Fibroblast of peridontal ligament (primary cell): ENCODE results near the gene CACNA1I.
A peak's percentile ranks its signal among the peaks of the same experiment; 100 is the strongest.

Source experiments
- DNase-seq: peaks from one replicate; pipeline ENCODE4 v3.0.0-alpha.2; 2010; ENCODE audit errors: extremely low read depth

Gene CACNA1I

GRCh38 chr22:39648630-39648950 is 78.0 kb downstream of the CACNA1I start:
- DNase-seq: no peak

GRCh38 chr22:39649500-39650089 is 79.0 kb downstream of the CACNA1I start:
- no peak for DNase-seq

GRCh38 chr22:39651053-39651996 is 80.8 kb downstream of the CACNA1I start:
- DNase-seq: peak; percentile 6

DNA sequence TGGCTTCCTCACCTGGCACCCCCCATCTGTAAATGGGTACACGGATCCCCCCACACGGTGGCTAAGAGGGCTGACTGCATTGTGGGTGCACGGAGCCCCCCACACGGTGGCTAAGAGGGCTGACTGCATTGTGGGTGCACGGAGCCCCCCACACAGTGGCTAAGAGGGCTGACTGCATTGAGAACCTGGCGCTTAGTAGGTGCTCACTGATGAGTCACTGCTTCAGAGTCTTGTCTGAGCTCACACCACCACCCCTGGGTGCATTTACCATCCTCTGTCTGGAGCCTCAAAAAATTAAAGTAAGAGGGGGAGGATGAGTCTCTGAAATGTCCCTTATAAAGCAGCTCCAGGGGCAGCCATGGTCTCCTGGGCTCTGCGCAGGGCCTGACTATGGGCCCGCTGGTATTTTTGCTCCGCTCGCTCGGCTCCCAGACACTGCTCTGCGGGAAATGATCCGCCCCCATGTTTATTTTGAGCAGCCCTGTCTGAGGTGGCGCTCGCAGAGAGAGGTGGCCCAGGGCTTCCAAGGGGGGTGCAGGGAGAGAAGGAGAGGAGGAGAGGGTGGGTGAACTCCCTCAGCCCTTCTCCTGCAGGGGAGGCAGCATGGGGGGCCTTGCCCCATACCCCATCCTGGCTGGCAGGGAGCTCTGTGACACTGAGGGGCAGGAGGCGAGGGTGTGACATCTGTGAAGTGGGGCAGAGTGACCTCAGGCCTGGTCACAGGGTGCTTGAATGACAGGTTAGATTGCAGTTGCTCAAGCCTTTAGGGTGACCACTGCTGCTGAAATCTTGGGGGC is 82.6 kb downstream of the CACNA1I start:
- no peak for DNase-seq

DNA sequence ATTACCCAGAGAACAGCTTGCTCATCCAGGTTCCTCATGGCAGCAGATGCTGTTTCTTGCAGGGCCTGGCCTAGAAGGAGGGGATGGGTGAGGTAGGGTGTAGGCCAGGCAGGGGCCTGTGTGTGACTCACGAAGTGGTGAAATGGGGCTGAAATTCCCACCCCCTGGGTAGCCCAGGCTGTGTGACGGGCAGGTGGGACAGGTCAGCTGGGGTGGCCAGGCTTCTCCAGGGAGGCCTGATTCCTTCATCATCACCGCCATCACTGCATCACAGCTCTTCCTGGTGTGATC is 83.2 kb downstream of the CACNA1I start:
- no peak for DNase-seq

DNA sequence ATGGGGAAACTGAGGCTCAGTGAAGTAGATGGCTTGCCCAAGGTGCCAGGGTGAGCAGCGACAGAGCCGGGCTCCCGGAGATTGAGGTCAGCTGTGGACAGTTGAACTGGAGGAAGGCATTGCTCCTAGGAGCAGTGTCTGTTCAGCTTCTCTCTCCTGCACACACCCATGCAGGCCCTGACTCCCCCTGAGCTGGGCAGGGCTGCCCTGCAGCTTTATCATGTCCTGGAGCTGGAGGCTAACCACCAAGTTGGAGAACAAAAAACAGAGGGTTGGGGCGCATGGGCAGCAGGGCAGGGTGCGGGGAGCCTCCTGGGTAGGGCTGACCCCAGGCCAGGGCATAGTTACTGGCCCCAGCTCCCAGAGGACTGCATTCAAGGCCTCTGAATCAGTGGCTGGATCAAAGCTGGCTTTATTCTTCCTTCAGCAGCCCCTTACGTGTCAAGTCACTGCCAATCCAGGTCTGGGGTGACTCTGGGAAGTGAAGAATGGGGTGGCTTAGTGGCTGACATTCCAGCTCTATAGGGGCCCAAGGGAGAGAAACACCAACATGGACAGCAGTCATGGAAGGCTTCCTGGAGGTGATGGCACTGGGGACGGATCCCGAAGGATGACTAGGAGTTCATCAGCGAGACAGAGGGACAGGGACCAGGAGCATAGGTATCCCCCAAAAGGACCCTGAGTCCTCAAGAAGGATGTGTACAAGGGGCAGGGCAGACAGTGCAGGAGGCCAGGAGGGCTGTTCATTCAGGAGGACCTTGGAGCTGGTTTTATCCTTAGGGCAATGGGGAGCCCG is 83.8 kb downstream of the CACNA1I start:
- no peak for DNase-seq

GRCh38 chr22:39655004-39655579 is 84.5 kb downstream of the CACNA1I start:
- no peak for DNase-seq

GRCh38 chr22:39655831-39656230 is 85.3 kb downstream of the CACNA1I start:
- no peak for DNase-seq

- no peak for DNase-seq
Measured at GRCh38 chr22:39656495-39657490, 86.2 kb downstream of the CACNA1I start.

GRCh38 chr22:39658367-39658766 is 87.8 kb downstream of the CACNA1I start:
- no peak for DNase-seq

DNA sequence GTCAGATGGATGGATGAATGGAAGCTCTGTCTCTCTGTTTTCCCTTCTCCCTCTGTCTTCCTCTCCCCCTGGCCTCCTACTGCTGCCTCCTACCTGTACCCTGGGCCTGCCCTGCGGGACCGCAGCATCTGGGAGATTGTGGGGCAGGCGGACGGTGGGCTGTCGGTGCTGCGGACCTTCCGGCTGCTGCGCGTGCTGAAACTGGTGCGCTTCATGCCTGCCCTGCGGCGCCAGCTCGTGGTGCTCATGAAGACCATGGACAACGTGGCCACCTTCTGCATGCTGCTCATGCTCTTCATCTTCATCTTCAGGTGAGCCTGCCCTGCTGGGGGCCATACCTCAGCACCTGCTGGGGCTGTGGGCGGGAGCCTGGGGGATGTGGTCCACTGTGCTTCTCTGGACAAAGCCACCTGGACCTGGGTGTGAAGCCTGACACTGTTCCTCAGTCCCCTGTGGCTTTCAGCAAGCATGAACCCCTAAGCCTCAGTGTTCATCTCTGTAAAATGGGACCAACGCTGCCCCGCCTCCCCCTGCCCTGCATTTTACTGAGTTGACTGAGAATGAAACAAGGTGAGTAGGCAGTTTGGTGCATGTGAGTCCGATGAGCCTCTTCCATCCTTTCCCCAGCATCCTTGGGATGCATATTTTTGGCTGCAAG is 88.4 kb downstream of the CACNA1I start:
- DNase-seq: no peak

DNA sequence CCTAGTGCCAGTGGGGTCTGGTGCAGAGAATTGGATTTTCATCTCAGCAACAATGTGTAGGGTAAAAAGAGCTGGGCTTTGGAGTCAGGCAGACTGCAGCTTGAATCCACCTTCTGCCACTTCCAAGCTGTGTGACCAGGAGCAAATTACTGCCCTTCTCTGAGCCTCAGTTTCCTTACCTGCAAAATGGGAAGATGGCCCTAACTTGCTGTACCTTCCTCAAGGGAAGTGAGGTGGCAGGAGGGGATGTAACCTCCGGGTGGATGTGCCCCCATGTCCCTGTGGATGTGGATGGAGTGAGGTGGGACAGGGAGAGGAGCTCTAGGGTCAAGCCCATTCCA is 90.9 kb downstream of the CACNA1I start:
- no peak for DNase-seq

DNA sequence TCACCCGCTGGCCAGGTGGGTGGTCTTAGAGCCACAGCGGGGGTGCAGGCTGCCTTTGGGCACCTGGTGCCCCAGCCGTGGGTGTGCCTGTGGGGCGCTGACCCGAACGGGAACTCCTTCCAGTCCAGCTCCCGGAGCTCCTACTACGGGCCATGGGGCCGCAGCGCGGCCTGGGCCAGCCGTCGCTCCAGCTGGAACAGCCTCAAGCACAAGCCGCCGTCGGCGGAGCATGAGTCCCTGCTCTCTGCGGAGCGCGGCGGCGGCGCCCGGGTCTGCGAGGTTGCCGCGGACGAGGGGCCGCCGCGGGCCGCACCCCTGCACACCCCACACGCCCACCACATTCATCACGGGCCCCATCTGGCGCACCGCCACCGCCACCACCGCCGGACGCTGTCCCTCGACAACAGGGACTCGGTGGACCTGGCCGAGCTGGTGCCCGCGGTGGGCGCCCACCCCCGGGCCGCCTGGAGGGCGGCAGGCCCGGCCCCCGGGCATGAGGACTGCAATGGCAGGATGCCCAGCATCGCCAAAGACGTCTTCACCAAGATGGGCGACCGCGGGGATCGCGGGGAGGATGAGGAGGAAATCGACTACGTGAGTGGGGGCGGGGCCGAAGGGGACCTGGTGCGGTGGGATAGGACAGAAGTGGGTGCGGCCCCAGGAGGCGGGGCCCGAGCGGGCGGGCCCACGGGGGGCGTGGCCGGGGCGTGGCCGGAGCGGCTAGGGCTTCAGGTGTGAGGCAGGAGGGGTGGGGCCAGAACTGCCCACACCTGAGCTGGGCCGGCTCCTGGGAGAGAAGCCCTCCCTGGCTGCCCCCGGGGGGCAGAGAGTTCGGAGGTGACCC is 91.5 kb downstream of the CACNA1I start:
- no peak for DNase-seq

DNA sequence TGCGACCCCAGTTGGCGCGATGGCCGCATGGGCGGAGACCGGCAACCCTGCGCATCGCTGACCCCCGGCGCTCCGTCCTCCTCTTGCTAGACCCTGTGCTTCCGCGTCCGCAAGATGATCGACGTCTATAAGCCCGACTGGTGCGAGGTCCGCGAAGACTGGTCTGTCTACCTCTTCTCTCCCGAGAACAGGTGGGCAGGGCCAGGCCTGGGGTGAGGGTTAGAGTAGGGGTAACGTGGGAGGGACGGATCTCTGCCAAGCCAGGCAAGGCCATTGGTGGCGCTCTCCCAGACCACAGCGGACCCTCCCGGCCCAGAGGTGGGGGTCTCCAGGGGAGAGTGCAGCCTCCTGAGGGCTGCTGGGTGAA is 92.1 kb downstream of the CACNA1I start:
- DNase-seq: no peak

GRCh38 chr22:39663751-39664150 is 93.2 kb downstream of the CACNA1I start:
- no peak for DNase-seq

DNA sequence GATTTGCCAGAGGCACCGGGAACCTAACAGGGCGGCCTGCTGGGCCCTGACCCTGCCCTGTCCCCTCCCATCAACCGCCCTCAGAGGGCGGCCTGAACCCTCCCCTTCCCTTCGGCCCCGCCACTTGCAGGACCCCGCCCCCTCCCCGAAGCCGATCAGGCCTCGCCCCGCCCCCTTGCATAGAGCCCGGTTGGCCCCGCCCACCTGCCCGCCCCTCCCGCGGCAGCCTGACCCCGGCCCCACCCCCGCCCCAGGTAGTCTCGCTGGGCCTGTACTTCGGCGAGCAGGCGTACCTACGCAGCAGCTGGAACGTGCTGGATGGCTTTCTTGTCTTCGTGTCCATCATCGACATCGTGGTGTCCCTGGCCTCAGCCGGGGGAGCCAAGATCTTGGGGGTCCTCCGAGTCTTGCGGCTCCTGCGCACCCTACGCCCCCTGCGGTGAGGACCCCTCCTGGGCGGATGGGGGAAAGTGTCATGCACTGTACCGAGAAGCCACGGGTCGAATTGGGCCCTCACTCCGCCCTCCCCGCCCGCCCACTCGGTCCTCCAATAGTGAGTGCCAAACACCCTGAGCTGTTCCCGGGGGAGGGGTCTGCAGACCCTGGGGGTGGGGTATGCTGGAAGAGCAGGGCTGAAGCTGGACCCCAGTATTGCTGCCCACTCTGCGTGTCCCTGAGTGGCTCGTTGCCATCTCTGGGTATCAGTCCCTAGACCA is 94.1 kb downstream of the CACNA1I start:
- DNase-seq: no peak

DNA sequence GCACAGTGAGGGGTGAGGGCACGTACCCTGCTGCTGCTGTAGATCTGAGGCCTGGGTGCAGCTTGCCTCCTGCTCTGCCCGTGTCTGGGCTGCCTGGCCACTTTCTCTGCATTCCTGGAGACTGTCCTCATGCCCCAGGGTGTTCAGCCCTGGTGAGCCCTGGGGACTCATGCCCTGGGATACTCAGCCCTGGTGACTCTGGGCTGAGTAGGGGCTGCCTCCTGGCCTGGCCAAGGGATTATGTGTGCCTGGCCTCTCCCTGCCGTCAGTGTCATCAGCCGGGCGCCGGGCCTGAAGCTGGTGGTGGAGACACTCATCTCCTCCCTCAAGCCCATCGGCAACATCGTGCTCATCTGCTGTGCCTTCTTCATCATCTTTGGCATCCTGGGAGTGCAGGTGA is 94.7 kb downstream of the CACNA1I start:
- no peak for DNase-seq

DNA sequence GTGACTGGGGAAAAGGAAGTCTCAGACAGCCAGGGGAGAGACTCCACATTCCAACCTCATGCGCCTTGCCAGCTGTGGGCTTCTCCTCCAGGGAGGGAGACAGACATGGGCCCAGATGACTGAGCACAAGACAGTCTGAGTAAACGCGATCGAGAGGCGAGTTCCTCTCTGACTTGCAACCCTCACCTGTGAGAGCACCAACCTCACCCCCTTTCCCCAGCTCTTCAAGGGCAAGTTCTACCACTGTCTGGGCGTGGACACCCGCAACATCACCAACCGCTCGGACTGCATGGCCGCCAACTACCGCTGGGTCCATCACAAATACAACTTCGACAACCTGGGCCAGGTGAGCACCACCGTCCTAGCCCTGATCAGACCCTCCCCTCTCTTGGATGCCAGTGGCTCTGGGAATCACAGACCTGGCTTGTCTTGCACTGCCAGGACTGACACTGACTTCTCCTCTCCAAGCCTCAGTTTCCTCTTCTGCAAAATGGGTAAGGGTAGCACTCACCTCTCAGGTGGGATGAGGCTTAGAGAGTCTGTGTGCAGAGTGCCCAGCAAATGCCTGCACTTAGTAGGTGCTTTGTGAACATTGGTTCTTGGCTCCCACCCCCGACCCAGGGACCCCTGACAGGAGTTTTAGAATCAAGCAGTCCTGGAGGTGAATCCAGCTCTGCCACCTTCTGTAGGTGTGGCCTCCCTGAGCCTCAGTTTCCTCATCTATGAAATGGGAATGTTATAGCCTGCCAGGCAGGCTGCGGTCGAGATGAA is 95.3 kb downstream of the CACNA1I start:
- no peak for DNase-seq
